GM12864 (cell line): ENCODE measurements around the gene CHFR.

Experiments
- DNase-seq: peaks from one replicate; pipeline ENCODE4 v3.0.0-alpha.2; 2011; ENCODE audit warnings: low read depth
- H3K4me3 ChIP-seq: 2 replicates; pipeline ENCODE4 v1.5.1; 2011; ENCODE audit warnings: mild to moderate bottlenecking, low read depth, low read length, control low read depth
- TF ChIP-seq, protein P1 (sequence below): IDR thresholded peaks from 2 replicates; pipeline ENCODE4 v1.5.1; 2011; ENCODE audit warnings: low read depth, mild to moderate bottlenecking, moderate library complexity, low read length, control low read depth, inconsistent platforms; ENCODE audit errors: missing control alignments

The CHFR gene

DNA sequence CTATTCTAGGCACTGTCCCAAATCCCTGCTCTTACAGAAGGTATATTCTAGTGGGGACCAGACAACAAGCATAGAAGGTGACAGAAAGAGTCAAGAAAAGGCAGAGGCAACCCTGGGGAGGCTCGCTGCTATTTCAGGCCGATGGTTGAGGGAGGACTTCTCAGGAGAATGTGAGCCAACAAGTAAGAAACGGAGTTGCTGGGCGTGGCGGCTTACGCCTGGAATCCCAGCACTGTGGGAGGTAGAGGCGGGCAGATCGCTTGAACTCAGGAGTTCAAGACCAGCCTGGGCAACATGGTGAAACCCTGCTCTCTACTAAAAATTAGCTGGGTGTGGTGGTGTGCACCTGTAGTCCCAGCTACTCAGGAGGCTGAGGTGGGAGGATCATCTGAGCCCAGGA, 54.1 kb downstream of the CHFR start:
- no peak for DNase-seq
- H3K4me3 ChIP-seq: no peak overlapping the region
- TF ChIP-seq, protein P1, sequence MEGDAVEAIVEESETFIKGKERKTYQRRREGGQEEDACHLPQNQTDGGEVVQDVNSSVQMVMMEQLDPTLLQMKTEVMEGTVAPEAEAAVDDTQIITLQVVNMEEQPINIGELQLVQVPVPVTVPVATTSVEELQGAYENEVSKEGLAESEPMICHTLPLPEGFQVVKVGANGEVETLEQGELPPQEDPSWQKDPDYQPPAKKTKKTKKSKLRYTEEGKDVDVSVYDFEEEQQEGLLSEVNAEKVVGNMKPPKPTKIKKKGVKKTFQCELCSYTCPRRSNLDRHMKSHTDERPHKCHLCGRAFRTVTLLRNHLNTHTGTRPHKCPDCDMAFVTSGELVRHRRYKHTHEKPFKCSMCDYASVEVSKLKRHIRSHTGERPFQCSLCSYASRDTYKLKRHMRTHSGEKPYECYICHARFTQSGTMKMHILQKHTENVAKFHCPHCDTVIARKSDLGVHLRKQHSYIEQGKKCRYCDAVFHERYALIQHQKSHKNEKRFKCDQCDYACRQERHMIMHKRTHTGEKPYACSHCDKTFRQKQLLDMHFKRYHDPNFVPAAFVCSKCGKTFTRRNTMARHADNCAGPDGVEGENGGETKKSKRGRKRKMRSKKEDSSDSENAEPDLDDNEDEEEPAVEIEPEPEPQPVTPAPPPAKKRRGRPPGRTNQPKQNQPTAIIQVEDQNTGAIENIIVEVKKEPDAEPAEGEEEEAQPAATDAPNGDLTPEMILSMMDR: no peak

DNA sequence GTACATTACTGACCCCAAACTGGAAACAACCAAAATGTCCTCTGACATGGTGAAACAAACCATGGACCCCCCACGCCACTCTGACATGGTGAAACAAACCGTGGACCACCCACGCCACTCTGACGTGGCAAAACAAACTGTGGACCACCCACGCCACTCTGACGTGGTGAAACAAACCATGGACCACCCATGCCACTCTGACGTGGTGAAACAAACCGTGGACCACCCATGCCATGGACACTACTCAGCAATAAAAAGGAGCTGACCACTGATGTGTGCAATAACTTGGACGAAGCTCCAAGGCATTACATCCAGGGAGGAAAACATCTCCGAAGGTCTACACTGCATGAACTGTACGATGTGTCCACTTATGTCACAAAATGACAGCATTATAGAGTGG, 55.6 kb downstream of the CHFR start:
- DNase-seq: no peak
- TF ChIP-seq, protein P1: no peak

DNA sequence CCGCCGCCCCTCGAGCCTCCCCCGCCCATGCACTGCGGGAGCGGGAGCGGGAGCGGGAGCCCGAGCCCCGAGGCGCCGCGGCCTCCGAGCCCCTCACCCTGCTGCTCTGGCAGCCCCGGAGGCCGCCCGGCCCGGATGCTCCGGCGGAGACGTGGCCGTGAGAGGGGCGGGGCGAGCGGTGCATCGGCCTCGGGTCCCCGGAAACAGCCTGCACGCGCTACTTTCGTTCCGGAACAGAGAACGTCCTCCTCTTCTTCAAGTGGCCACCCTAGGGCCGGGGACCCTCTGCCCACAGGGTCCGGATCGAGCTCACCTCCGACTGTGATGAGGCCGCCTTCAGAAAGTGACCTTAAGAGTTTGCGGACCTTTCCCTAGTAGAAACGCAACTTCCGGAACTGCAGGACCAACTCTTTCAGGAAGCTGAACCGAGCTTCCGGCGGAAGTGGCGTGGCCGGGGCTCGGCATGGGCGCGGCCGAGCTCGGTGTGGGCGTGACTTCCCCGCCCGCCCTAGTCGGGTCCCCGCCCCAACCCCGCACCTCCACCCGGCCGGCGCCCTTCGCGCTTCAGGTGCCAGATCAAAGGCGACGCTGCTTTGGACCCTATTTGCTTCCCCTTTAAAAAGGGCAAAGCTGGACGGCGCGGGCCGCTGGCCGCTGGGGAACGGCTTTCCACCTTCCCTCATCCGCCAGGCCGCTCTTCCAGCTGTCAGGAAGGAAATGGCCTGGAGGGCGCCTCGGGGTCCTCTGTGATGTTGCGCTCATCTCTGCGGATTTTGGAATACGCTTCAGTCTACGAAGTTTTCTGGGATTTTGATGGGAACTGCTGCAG, 58.5 kb downstream of the CHFR start, which contains the start of gene GOLGA3:
Gene GOLGA3, minus strand, starts transcription at position 164 of the 829 bp plus-strand sequence. CDS start 6,741 bp downstream, outside the sequence.
- TF ChIP-seq, protein P1: no peak
- H3K4me3 ChIP-seq: peak within 1 kb of the TSS; percentile 78
- DNase-seq: peak; percentile 85

More for the DNA sequence above, 55.6 kb downstream of the CHFR start:
- no peak overlapping the region for H3K4me3 ChIP-seq

DNA sequence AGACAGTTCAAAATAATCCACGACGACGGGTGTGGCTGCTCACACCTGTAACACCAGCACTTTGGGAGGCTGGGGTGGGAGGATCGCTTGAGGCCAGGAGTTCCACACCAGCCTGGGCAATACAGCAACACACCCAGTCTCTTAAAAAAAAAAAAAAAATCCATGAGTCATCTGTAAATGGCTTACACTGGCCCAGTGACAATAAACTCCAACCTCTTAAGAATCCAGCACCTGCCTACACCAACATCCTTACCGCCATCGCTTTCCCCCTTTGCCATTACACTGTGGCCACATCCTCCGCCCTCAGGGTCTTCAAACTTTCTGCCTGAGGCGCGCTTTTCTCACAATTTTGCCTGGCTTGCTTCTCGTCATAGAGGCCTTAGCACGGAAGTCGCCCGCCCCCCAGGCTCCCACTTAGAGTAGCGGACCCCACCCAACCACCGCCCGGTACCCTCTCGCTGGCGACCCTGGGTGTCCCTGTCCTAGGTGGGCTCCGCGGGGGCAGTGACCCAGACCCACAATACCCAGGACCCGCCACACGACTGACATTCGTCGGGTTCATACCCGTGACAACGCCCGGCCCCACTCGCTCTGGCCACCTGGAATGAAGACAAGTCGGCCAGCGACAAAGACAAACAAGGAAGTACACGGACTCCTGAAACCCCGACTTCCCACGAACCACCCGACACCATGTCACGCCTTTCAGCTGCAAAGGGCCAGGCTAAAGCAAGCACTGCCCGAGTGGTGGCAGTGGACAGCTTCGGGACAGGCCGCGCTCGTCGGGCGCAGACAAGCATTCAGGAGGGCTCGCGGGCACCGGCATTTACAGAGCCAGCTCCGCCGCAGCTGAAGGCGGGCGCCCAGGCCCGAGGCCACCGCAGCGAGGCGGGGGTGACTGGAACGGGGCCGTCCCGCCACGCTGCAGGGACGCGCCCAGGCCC, 59.4 kb downstream of the CHFR start:
- DNase-seq: no peak
- peak overlapping the region; percentile 78 for H3K4me3 ChIP-seq
- TF ChIP-seq, protein P1: no peak

DNA sequence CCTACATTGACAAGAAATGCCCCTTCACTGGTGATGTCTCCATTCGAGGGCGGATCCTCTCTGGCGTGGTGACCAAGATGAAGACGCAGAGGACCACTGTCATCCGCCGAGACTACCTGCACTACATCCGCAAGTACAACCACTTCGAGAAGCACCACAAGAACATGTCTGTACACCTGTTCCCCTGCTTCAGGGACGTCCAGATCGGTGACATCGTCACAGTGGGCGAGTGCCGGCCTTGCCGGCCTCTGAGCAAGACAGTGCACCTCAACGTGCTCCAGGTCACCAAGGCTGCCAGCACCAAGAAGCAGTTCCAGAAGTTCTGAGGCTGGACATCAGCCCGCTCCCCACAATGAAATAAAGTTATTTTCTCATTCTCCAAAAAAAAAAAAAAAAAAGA, 61.5 kb downstream of the CHFR start:
- TF ChIP-seq, protein P1: no peak
- no peak for DNase-seq
- H3K4me3 ChIP-seq: no peak overlapping the region

DNA sequence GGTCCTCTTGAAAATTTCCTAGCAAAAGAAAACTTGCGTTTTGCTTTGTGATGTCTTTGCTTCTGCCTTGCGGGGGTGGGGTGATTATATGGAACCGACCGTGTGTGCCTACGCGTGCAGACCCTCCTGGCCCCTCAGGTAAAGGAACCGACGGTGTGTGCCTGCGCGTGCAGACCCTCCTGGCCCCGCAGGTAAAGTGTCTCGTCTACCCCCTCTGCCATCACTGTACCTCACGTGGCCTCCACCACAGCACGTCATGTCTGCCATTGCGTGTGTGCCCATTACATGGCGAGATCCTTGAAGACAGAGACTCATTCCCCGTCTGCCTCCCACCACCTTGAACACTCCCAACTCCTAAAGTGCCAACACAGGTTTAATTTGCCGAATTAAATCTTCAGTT, 62.3 kb downstream of the CHFR start:
- TF ChIP-seq, protein P1: no peak
- H3K4me3 ChIP-seq: no peak overlapping the region

More for the DNA sequence above, 62.3 kb downstream of the CHFR start:
- DNase-seq: no peak
